HG02852 (cell line): ENCODE results near the gene THUMPD1.
"Not testable (repeated sequence)": the region's sequence is repeated elsewhere in the genome, so short reads cannot be mapped to it uniquely, and the experiment has no call there.

Experiments
- ATAC-seq: cut with Tn5 transposase; IDR thresholded peaks from one replicate; pipeline ENCODE4 v1.9.1; 2021; ENCODE audit warnings: mild to moderate bottlenecking, moderate library complexity; ENCODE audit not compliant: unreplicated experiment

THUMPD1 gene, protein sequence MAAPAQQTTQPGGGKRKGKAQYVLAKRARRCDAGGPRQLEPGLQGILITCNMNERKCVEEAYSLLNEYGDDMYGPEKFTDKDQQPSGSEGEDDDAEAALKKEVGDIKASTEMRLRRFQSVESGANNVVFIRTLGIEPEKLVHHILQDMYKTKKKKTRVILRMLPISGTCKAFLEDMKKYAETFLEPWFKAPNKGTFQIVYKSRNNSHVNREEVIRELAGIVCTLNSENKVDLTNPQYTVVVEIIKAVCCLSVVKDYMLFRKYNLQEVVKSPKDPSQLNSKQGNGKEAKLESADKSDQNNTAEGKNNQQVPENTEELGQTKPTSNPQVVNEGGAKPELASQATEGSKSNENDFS

DNA sequence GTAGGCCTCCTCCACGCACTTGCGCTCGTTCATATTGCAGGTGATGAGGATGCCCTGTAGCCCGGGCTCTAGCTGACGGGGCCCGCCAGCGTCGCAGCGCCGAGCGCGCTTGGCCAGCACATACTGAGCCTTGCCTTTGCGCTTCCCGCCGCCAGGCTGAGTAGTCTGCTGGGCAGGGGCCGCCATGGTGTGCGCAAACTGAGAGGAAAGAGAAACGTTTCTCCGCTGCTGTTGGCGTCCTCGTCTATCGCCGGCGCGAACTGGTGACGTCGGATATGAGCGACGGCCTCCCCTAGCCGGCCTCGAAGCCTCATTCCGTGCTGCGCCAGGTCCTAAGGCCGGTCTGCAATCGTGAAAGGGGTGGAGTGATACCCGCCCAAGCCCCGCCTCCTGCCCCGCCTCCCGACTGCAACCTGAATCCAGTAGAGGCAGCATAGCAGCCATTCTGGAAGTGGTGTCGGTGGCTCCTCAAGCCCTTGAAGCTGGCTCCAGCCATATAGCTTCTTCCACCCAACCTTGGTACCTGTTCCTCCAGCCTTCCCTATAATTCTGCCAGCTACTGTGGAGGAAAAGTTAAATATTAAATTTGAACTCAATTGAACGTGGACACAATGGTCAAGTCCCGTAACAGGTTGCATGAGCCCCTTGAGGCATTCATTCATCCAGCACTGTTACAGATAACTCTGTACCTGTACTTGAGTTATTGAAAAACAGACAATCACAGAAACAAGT is at the start of gene THUMPD1:
Gene THUMPD1 (minus strand): TSS at position 265 of the 732 bp plus-strand sequence. CDS start 79 bp downstream, at position 186.
- peak; percentile 86 for ATAC-seq

DNA sequence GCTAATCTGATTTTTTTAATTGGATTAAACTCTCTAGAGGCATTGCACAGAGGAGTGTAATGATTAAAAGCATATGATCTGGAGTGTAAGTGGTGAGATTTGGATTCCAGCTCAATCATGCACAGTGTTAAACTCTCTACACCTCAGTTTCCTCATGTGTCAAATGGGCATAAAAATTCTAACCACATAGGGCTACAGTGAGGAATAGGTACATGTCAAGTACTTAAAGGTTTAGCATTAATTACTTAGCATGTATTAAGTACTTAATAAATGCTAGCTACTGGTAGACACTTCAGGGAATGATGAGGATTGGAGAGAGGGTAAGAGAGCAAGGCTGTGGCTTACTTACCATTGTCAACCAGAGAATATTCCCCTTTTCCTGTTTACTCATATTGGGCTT is 47.5 kb upstream of the THUMPD1 start:
- ATAC-seq: no peak

DNA sequence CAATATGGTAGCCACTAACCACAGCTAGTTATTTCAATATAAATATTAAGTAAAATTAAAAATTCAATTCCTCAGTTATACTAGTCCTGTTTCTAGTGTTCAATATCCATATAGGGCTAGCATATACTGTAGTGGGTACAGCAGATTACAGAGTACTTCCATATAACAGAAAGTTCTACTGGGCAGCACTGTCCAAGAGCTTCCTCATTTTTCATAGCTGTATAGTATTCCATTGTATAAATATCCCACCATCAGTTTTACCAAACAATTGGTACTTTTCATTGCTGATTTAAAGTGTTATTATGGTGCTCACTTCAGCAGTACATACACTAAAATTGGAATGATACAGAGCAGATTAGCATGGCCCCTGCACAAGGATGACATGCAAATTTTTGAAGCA is 42.6 kb upstream of the THUMPD1 start:
- ATAC-seq: no peak

DNA sequence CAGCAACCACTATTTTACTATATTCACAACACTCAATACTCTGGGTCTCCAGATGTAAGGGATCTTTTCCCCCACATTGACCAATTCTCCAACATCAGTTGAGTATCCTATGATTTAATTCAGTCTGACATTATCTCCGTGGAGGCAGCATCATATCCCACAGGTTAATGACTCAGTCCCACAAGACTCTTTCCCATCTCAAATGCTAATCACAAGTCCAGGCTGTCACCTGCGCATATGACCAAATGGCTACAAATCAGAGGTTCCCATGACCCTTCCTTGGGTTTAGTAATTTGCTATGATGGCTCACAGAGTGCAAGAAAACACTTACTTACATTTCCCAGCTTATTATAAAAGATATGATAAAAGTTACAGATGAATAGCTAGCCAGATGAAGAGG is 40.9 kb upstream of the THUMPD1 start:
- ATAC-seq: no peak

DNA sequence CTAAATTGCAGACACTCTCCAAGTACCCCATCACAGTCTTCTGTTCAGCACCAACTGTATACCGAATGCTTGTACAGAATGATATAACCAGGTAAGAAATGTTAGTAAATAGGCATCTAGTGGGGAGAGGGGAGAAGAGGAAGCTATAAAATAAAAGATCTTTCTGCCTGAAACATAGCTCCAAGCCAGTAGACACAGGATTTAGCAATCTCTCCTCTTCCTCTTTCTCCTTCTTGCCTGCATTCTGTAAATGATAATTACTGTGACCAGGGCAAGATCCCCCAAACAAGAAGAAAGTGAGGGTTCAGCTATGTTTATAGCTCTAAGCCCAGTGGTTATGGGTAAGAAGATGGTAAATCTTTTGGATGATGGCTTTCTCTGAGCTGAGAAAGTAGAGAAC is 40.1 kb upstream of the THUMPD1 start:
- ATAC-seq: no peak

DNA sequence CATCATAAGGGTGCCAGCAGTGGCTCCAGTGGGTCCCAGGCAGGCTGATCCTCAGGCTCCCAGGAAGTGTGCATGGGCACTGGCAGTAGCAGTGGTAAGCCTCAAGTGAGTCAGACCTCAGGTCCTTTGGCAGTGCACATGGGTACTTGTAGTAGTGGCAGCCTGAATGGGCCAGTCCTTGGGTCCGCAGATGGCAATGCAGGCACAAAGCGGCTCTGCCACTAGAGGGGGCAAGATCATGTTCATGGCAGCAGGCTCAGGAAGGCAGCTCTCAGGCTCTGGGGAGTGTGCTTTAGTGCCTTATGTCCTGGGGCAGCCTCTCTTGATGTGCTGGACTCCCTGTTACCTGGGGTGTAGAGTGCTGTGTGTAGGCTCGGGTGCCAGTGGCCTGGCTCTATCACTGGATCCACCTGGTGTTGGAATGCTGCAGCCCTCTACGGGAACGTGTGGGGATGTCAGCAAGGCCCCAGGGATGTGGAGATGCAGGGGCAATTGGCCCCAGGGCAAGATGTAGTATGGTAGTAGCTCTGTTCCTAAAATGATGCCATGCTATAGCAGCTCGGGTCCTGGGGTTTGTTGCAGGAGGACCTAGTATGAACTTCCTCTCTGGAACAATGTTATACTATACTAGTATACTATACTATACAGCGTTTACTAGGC is 33.2 kb upstream of the THUMPD1 start:
- ATAC-seq: no peak

DNA sequence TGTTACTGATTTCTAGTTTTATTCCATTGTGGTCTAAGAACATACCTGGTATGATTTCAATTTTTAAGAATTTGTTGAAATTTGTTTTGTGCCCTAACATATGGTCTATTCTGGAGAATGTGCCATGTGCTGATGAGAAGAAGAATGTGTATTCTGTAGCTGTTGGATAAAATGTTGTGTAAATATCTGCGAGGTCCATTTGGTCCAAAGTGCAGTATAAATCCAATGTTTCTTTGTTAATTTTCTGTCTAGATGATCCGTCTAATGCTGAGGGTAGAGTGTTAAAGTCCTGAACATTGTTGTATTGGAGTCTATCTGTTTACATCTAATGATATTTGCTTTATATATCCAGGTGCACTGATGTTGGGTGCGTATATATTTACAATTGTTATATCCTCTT is 32.1 kb upstream of the THUMPD1 start:
- ATAC-seq: no peak

GRCh38 chr16:20768818-20769217 is 27.2 kb upstream of the THUMPD1 start:
- no peak for ATAC-seq

DNA sequence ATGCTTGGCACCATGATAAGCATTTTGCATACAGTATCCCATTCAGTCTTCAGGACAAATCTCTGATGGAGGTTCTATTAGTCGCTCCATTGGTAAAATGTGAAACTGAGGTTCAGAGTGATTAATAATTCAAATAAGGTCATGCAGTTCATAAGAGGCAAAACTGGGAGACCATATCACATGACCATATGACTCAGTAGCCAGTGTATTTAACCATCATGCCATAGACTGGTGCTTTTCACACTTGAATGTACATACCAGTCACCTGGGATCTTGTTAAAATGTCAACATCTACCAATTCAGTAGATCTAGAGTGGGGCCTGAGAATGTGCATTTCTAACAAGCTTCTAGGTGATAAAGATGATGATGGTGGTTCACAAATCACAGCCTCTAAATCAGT is 26.5 kb upstream of the THUMPD1 start:
- no peak for ATAC-seq

DNA sequence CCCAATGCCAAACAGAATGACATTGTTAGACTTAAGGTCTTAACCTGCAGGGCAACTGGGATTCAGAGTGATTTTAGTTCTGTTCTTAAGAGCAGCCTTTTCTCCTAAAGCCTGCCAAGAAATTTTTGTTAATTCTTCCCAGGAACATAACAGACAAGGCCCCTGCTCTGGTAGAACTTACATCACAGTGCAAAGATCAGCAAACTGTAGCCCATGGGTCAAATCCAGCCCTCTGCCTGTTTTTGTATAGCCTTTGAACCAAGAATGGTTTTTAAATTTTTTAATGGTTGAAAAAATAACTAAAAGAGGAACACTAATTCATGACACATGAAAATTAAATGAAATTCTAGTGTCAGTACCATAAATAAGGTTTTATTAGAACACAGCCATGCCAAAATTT is 26.0 kb upstream of the THUMPD1 start:
- no peak for ATAC-seq

DNA sequence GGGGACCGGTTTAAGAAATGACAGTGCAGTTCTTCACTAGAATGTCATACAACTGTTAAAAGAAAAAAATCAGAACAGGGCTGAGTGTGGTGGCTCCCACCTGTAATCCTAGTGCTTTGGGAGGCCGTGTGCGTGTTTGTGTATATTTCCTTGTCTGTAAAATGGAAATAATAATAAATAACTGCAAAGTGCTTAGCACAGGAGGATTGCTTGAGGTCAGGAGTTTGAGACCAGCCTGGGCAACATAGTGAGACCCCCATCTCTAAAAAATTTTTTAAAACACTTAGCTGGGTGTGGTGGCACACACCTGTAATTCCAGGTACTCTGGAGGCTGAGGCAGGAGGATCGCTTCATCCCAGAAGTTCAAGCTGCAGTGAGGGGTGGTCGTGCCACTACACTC is 24.7 kb upstream of the THUMPD1 start:
- ATAC-seq: no peak

DNA sequence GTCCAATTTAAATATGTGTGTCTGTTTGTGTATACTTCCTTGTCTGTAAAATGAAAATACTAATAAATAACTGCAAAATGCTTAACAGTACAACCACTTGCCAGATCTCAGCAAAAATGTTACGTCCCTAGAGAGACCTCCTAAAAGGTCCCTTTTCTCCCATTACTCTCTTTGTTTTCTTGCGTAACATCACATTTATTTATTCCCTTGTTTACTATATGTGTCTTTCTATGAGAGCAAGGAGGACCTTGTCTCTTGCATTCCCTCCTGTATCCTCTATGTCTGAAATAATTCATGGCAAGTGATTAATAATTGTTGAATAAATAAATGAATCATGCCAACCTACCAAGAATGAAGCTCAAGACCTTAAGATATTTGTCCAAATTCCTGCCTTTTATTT is 24.1 kb upstream of the THUMPD1 start:
- no peak for ATAC-seq

DNA sequence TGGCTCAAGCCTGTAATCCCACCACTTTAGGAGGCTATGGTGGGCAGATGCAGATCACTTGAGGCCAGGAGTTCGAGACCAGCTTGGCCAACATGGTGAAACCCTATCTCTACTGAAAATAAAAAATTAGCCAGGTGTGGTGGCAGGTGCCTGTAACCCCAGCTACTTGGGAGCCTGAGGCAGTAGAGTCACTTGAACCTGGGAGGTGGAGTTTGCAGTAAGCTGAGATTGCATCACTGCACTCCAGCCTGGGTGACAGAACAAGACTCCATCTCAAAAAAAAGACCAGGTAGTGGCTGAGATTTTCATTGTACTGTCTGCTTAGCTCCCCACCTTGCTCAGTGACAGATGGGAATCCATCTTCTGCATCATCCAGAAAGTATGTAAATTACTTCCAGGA is 22.8 kb upstream of the THUMPD1 start:
- ATAC-seq: not testable (repeated sequence)

DNA sequence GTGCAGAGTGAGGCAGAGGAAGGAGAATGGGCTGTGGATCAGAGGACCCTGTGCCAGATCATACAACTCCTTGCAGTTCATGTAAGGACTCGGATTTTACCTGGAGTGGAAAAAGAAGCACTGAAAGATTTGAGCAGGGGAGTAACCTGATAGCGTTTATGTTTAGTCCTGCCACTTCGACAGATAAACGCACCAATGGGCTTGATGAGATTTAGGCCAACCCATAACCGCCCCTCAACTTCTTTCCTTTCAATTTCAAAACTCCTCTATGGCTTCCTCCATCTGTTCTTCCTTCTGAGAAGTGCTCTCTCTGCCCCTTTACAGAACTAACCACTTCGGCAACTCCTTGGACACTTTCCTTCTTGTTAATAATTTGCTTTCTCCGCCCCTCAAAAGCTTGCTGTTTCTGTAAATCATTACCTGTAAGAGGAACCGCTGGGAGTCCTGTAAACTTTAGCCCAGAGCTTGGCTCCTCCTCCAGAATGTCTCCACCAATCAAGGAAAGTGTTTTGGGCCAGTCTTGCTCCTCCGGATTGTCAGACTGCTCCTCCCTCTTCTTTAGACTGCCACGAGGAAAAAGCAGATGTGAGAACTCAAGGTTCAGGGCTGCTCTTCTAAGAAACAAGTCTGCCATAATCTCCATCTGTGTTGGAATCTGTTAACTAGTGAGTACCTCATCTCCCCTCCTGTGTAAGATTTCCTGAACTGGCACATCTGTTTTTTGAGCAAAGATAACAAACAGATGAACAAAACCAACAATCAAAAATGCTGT is 22.0 kb upstream of the THUMPD1 start, which contains the start of gene ACSM3:
Gene ACSM3 (plus strand): TSS at position 554 of the 772 bp plus-strand sequence. CDS start 6,021 bp downstream, outside the sequence.
- peak; percentile 97 for ATAC-seq

GRCh38 chr16:20762404-20763123 is 20.9 kb upstream of the THUMPD1 start:
- no peak for ATAC-seq

DNA sequence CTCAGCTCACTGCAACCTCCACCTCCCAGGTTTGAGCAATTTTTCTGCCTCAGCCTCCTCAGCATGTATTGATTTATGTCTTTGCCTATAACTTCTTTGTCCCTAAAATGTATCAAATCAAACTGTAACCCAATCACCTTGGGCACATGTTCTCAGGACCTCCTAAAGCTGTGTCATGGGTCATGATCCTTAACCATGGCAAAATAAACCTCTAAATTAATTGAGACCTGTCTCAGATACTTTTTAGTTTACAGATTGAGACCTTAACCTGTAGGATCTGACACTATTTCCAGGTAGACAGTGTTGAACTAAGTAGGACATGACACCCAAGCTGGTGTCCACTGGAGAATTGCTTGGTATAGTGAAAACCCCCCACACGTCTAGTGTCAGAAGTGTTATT is 19.6 kb upstream of the THUMPD1 start:
- no peak for ATAC-seq

DNA sequence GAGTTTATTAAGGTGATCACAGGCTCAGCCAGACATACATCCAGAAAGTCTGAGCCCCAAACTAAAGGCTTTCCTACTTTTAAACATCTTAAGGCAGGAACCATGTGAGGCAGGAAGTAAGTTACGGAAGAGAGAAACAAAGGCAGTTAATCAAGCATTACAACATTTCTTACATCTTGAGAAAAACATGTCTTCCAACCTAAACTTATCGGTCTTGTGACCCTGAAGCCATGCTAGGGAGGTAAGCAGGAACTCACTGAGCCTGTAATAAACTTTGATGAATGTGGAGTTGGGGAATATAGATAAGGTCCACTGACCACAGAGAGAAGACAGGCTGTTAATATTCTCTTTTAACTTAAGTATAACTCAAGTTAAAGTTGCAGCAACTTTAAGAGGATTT is 18.7 kb upstream of the THUMPD1 start:
- no peak for ATAC-seq

- ATAC-seq: not testable (repeated sequence)
Measured at GRCh38 chr16:20755799-20756198, 14.2 kb upstream of the THUMPD1 start.

GRCh38 chr16:20755238-20755637 is 13.6 kb upstream of the THUMPD1 start:
- ATAC-seq: no peak

- ATAC-seq: no peak
Measured at GRCh38 chr16:20753727-20754126, 12.1 kb upstream of the THUMPD1 start.
